NT2/D1 (cell line): ENCODE measurements around the gene KIF6.

Experiments
- DNase-seq: peaks from one replicate; pipeline ENCODE4 v3.0.0-alpha.2; 2011; ENCODE audit warnings: low read depth, low spot score
- H3K27me3 ChIP-seq: 2 replicates; pipeline ENCODE4 v1.6.0; 2011; ENCODE audit warnings: mild to moderate bottlenecking; ENCODE audit not compliant: insufficient read length, insufficient read depth
- H3K36me3 ChIP-seq: 2 replicates; pipeline ENCODE4 v1.6.1; 2011; ENCODE audit warnings: mild to moderate bottlenecking, low read length, mixed read lengths; ENCODE audit not compliant: insufficient read depth, insufficient read length
- H3K4me1 ChIP-seq: 2 replicates; pipeline ENCODE4 v1.5.1; 2011; ENCODE audit not compliant: insufficient read depth, insufficient read length
- H3K4me3 ChIP-seq: 2 replicates; pipeline ENCODE4 v1.5.1; 2011; ENCODE audit warnings: low read depth; ENCODE audit not compliant: insufficient read length
- H3K9ac ChIP-seq: 2 replicates; pipeline ENCODE4 v1.6.0; 2011; ENCODE audit warnings: low read depth; ENCODE audit not compliant: insufficient read length
- H3K9me3 ChIP-seq: 2 replicates; pipeline ENCODE4 v1.5.1; 2011; ENCODE audit warnings: mild to moderate bottlenecking, low read length; ENCODE audit not compliant: insufficient read depth
- SUZ12 ChIP-seq: IDR thresholded peaks from 2 replicates; pipeline ENCODE4 v1.6.1; 2011; ENCODE audit not compliant: insufficient read length, insufficient read depth; ENCODE audit errors: extremely low read depth
- YY1 ChIP-seq: IDR thresholded peaks from 2 replicates; pipeline ENCODE4 v1.6.1; 2011; ENCODE audit not compliant: insufficient read length, insufficient read depth
- ZNF274 ChIP-seq: IDR thresholded peaks from 2 replicates; pipeline ENCODE4 v1.6.1; 2011; ENCODE audit warnings: mild to moderate bottlenecking, low read depth, low read length

The KIF6 gene

DNA sequence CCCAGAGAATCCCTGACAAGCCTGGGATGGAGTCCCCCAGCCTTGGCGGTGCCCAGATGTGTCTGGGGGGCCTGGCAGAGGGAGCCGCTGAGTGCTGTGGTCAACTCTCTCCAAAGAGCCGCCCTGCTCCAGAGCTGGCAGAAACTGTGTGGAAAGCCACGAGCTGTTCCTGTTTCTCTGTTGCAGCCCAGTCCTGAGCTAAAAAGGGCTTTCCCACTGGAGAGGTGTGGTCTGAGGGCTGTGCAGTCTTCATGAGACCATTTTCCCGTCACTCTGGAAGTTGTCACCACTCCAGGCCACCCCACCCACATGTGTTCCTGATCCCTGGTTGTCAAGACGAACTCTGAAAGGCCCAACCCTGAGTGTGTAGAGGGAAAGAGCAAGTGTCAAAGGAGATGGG is 303.0 kb downstream of the KIF6 start:
- Histone ChIP-seq H3K27me3 (no peaks in the 10 kb centered on the region), H3K9ac (no peak overlapping the region), H3K36me3 (no peaks in the 10 kb centered on the region), H3K4me3 (no peak overlapping the region), H3K9me3 (no peaks in the 10 kb centered on the region), H3K4me1 (no peaks in the 10 kb centered on the region)
- DNase-seq = no peak
- no peak for TF ChIP-seq ZNF274
- no peak for TF ChIP-seq SUZ12
- no peak for TF ChIP-seq YY1

DNA sequence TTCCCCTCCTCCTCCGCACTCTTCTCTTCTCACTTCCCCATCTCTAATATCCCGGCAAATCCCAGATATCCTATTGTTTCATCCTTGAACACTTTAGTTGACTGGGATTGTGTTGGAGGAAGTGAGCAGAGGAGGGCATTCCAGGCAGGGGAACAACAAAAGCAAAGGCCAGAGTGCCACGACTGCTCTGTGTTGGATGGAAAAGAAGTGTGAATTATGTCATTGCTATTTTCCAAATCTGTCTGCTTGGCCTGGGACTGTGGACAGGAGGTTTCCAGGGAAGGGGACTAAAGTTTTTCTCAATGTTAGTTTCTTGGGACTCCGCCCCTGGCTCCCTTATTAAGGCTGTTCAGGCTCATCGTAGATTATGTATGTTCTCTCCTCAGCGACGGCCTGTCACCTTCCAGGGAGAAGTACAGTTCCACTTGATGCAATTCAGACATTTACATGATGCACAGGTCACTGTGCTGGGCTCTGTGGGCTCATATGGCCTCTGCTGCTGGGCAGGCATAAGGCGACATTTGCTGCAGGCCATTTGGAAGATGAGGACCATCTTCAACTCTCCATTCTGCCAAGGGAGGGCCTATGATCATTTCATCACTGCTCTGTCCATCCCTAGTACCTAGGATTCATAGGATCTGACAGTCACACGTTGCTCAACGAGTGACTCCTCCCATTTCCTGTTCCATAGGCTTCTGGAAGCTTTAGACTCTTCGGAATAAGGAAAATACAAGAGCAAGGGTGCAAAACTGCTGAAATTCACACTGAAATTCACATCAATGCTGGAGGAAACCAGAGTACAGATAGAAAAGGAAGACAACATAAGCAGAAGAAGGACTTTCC is 303.6 kb downstream of the KIF6 start:
- TF ChIP-seq YY1 (no peak), SUZ12 (no peak), ZNF274 (no peak)
- no peak overlapping the region for H3K9ac ChIP-seq
- H3K9me3 ChIP-seq = no peaks in the 10 kb centered on the region
- no peaks in the 10 kb centered on the region for H3K27me3 ChIP-seq
- DNase-seq = no peak
- H3K4me1 ChIP-seq = no peaks in the 10 kb centered on the region
- H3K36me3 ChIP-seq = no peaks in the 10 kb centered on the region
- no peak overlapping the region for H3K4me3 ChIP-seq

DNA sequence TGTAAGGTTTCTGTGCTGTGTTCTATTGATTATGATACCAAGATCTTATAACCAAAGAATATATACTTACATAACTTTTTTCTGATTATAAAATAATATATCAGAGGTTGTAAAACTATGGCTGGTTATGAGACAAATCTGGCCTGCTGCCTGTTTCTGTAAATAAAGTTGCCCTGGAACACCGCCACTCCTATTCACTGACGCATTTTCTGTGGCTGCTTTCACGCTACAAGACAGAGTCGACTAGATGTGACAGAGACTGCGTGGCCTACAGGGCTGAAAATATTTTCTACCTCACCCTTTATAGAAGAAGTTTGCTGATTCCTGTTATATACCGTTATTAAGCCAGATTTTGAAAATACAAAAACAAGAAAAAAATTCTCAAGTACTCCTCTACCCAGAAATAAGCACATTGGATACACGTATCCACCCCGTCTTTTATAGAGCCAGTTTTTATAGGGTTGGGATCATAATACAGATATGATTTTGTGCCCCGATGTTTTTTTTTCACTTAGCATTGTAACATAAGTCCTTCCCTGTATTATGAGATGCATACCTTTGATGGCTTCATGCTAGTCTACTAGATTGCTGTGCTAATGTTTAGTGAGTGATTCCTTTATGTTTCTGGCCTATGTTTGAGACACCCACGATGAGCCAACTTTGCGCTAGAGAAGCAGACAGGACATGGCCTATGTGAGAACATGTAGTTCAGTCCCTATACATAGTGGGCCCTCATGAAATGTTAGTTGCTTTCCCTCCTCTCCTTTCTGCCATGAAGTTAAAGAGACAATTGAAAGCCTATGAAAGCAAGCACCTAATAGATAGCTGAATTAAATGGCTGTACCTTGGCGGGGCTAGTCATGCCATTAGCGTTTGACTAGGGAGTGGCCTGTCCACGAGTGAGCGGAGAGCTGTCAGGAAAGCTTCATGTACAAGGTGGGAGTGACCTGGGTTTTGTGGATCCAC is 304.6 kb downstream of the KIF6 start:
- no peak overlapping the region for H3K9ac ChIP-seq
- no peaks in the 10 kb centered on the region for H3K27me3 ChIP-seq
- no peaks in the 10 kb centered on the region for H3K9me3 ChIP-seq
- H3K4me3 ChIP-seq = no peak overlapping the region
- peaks cover 3% of the 10 kb centered on the region for H3K4me1 ChIP-seq
- DNase-seq = no peak
- TF ChIP-seq SUZ12 = no peak
- no peak for TF ChIP-seq YY1
- no peak for TF ChIP-seq ZNF274
- H3K36me3 ChIP-seq = no peaks in the 10 kb centered on the region

DNA sequence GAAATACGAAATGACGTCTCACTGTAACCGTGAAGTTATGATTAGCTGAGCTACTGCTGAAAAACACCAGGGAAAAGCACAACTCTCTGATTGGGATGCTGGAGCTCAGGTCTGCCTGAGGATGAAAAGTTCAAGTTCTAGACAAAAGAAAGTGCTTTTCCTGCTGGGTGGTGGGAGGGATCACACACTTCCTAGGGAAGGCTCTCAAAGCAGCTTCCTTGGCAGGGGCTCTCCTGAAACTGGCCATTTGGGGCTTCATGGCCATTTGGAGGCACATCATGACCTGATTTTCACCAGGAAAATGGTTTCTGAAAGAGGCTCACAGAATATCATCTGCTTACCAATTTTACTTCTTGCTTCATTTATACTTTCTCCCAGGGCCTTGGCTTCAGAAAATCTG is 305.6 kb downstream of the KIF6 start:
- Histone ChIP-seq H3K27me3 (no peaks in the 10 kb centered on the region), H3K4me1 (peaks cover 3% of the 10 kb centered on the region)
- DNase-seq = no peak

DNA sequence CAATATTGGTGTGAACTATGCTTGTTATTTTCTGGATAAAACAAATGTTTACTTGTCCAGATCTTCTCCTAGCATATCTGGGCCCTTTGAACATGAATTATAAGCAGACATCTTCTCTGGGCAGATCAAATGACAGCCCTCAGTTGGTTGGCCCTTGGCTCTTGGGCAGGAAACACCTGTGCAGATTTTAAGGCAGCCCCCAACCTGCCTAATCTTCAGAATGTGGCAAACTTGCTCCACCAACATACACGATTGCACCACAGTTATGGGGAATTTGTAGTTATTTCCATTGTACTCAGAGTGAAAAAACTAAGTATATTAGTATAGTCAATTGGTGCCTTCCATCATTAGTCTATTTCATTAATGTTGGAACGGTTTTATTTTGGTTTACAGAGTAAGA is 307.8 kb downstream of the KIF6 start:
- Histone ChIP-seq H3K4me1 (peaks cover 3% of the 10 kb centered on the region), H3K4me3 (no peak overlapping the region), H3K9ac (no peak overlapping the region), H3K27me3 (no peaks in the 10 kb centered on the region), H3K9me3 (no peaks in the 10 kb centered on the region), H3K36me3 (no peaks in the 10 kb centered on the region)
- no peak for DNase-seq
- TF ChIP-seq ZNF274 = no peak

More for the DNA sequence above, 305.6 kb downstream of the KIF6 start:
- H3K9ac ChIP-seq = no peak overlapping the region
- H3K36me3 ChIP-seq = no peaks in the 10 kb centered on the region
- no peak for TF ChIP-seq YY1
- no peak for TF ChIP-seq ZNF274
- TF ChIP-seq SUZ12 = no peak
- H3K9me3 ChIP-seq = no peaks in the 10 kb centered on the region
- no peak overlapping the region for H3K4me3 ChIP-seq

DNA sequence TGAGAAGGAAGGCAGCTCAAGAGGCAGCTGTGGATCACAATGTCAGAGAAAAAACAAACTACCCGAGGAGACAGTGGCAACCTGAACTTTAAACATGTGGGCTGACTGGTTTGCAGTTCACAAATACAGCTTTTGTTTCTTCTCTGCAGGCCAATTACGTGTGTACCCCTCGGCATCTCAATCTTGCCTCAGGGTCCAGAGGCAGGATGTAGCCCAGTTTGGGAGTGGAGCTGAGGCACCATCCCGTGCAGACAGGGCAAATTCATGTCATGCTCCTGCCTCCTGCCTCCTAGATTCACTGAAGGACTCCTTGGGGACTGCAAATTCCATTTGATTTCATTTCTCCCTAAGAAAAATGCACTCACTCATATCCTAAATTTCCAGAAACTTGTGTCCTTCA is 308.5 kb downstream of the KIF6 start:
- H3K4me1 ChIP-seq = peaks cover 3% of the 10 kb centered on the region
- no peak overlapping the region for H3K4me3 ChIP-seq
- H3K9ac ChIP-seq = no peak overlapping the region
- TF ChIP-seq ZNF274 (no peak), YY1 (no peak)
- no peaks in the 10 kb centered on the region for H3K27me3 ChIP-seq
- no peaks in the 10 kb centered on the region for H3K36me3 ChIP-seq
- no peaks in the 10 kb centered on the region for H3K9me3 ChIP-seq
- peak; percentile 49 for DNase-seq

DNA sequence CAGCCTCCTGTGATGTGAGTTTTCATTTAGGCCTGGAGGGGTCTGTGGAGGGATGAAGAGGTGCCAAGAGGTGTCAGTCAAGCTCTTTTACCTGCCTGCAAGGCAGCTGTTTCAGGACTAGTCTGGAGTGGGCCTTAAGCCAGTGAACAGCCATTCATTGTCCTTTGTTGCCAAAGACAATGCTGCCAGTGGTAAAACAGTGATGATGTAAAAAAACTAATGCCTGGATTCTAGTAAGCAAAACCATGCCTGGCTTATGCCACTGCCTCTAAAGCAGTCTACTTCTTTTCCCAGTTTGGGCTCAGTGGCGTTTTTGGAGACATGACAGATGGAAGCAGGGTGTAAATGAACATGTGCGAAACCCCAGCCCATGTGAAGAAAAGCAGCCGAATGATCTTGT is 309.2 kb downstream of the KIF6 start:
- Histone ChIP-seq H3K36me3 (no peaks in the 10 kb centered on the region), H3K4me1 (peaks cover 3% of the 10 kb centered on the region), H3K9ac (no peak overlapping the region), H3K27me3 (no peaks in the 10 kb centered on the region), H3K4me3 (no peak overlapping the region), H3K9me3 (no peaks in the 10 kb centered on the region)
- no peak for DNase-seq
- no peak for TF ChIP-seq ZNF274
- TF ChIP-seq YY1 = no peak
- TF ChIP-seq SUZ12 = no peak
